Liver (tissue), 9 donors: Measurements from ENCODE around the gene FADS1. TPM values are rescaled to one million over a fixed set of nuclear protein-coding genes. Genes with fewer than 3 reads are reported as not detected.

ENCODE experiments used
- DNase-seq: peaks from one replicate; pipeline ENCODE4 v3.0.0-alpha.2; 2017; ENCODE audit warnings: low spot score
- H3K27ac ChIP-seq, 2 donors: one replicate each; pipeline ENCODE4 v1.7.0; 2013; ENCODE audit warnings: inconsistent platforms in 2 of 2, low read length in 2 of 2, control low read depth in 1 of 2, low read depth in 1 of 2, mild to moderate bottlenecking in 1 of 2
- H3K27me3 ChIP-seq, 4 donors: one replicate each; pipeline versions ENCODE4 v1.6.1 to v1.7.0; 2013; ENCODE audit warnings: low read length in 3 of 4, inconsistent platforms in 1 of 4, mild to moderate bottlenecking in 1 of 4, moderate library complexity in 1 of 4; ENCODE audit not compliant: control insufficient read depth in 4 of 4, insufficient read depth in 4 of 4
- H3K36me3 ChIP-seq, 4 donors: one replicate each; pipeline versions ENCODE4 v1.6.1 to v1.7.0; 2013; ENCODE audit warnings: low read length in 3 of 4, mild to moderate bottlenecking in 3 of 4, low read depth in 1 of 4, moderate library complexity in 1 of 4; ENCODE audit not compliant: control insufficient read depth in 4 of 4, insufficient read depth in 3 of 4
- H3K4me1 ChIP-seq, 4 donors: one replicate each; pipeline versions ENCODE4 v1.6.1 to v1.7.0; 2013; ENCODE audit warnings: low read length in 3 of 4, mild to moderate bottlenecking in 3 of 4, moderate library complexity in 1 of 4; ENCODE audit not compliant: control insufficient read depth in 4 of 4, insufficient read depth in 4 of 4
- H3K4me3 ChIP-seq, 3 donors: one replicate each; pipeline versions ENCODE4 v1.6.1 to v1.7.0; 2013; ENCODE audit warnings: low read length in 3 of 3, control low read depth in 1 of 3, low read depth in 1 of 3, mild to moderate bottlenecking in 1 of 3
- H3K9ac ChIP-seq, 2 donors: one replicate each; pipeline ENCODE4 v1.7.0; 2013; ENCODE audit warnings: low read length in 2 of 2, mild to moderate bottlenecking in 2 of 2, moderate library complexity in 2 of 2, control low read depth in 1 of 2, low read depth in 1 of 2
- H3K9me3 ChIP-seq, 4 donors: one replicate each; pipeline versions ENCODE4 v1.6.1 to v1.7.0; 2013; ENCODE audit warnings: low read length in 3 of 4; ENCODE audit not compliant: control insufficient read depth in 4 of 4
- ATF3 ChIP-seq: IDR thresholded peaks from 2 replicates; pipeline ENCODE4 v1.6.1; 2016; ENCODE audit warnings: antibody characterized with exemption
- CTCF ChIP-seq: fragments of 150-350 bp; IDR thresholded peaks from 2 replicates; pipeline ENCODE4 v1.5.1; 2017; ENCODE audit warnings: improper control_type of control experiment, low read depth, low read length; ENCODE audit not compliant: missing input control
- EGR1 ChIP-seq, 2 donors: IDR thresholded peaks; 2 replicates each; pipeline ENCODE4 v1.6.1; 2016 to 2018; ENCODE audit warnings: antibody characterized with exemption in 2 of 2, low read depth in 2 of 2
- FOXA2 ChIP-seq: IDR thresholded peaks from 2 replicates; pipeline ENCODE4 v1.6.1; 2016; ENCODE audit warnings: antibody characterized with exemption
- GABPA ChIP-seq, 2 donors: IDR thresholded peaks in 1 of 2; conservative IDR thresholded peaks in 1 of 2; 2 replicates each; pipeline ENCODE4 v1.6.1; 2016; ENCODE audit warnings: antibody characterized with exemption in 2 of 2, mild to moderate bottlenecking in 1 of 2, moderate library complexity in 1 of 2
- HNF4A ChIP-seq, 2 donors: conservative IDR thresholded peaks; 2 replicates each; pipeline ENCODE4 v1.6.1; 2016; ENCODE audit warnings: antibody characterized with exemption in 2 of 2, mild to moderate bottlenecking in 2 of 2
- HNF4G ChIP-seq: IDR thresholded peaks from 2 replicates; pipeline ENCODE4 v1.6.1; 2016; ENCODE audit warnings: antibody characterized with exemption
- JUND ChIP-seq, 2 donors: IDR thresholded peaks; 2 replicates each; pipeline ENCODE4 v1.6.1; 2016; ENCODE audit warnings: antibody characterized with exemption in 2 of 2
- MAX ChIP-seq: IDR thresholded peaks from 2 replicates; pipeline ENCODE4 v1.6.1; 2016; ENCODE audit warnings: antibody characterized with exemption
- NR2F2 ChIP-seq: IDR thresholded peaks from 2 replicates; pipeline ENCODE4 v1.6.1; 2016; ENCODE audit warnings: antibody characterized with exemption
- RAD21 ChIP-seq, 2 donors: IDR thresholded peaks; 2 replicates each; pipeline ENCODE4 v1.6.1; 2016; ENCODE audit warnings: antibody characterized with exemption in 2 of 2, mild to moderate bottlenecking in 2 of 2
- REST ChIP-seq: IDR thresholded peaks from 2 replicates; pipeline ENCODE4 v1.6.1; 2016; ENCODE audit warnings: antibody characterized with exemption, mild to moderate bottlenecking
- SP1 ChIP-seq: IDR thresholded peaks from 2 replicates; pipeline ENCODE4 v1.6.1; 2018; ENCODE audit warnings: antibody characterized with exemption, mild to moderate bottlenecking
- YY1 ChIP-seq: IDR thresholded peaks from 2 replicates; pipeline ENCODE4 v1.6.1; 2016; ENCODE audit warnings: antibody characterized with exemption, mild to moderate bottlenecking
- ZBTB33 ChIP-seq: IDR thresholded peaks from 2 replicates; pipeline ENCODE4 v1.6.1; 2016; ENCODE audit warnings: antibody characterized with exemption
- WGBS: extraction: QIAGEN DNeasy Blood & Tissue Kit; methylation state at CpG from one replicate; pipeline ENCODE4 v1.1.7; 2013; 5-methylcytosine and 5-hydroxymethylcytosine counted together
- polyA plus RNA-seq, 2 donors: library from polyadenylated mRNA; stranded (reverse) in 1 of 2; unstranded in 1 of 2; fragments of 200-250 nt in 1 of 2; fragments of >200 nt in 1 of 2; fragmentation: Nextera tagmentation in 1 of 2; extraction: Ambion mirVana in 1 of 2; gene quantifications; one replicate each; pipeline versions ENCODE4 v1.2.1 to v1.2.3, GENCODE V29; 2013 to 2015
- total RNA-seq, 2 donors: library from RNA; depleted of rRNA; stranded (reverse); fragments of >200 nt; gene quantifications; one replicate each; pipeline ENCODE4 v1.2.3, GENCODE V29; 2014
- donor health status: healthy.
- donor health status: healthy.
- donor health status: healthy.
- donor health status: healthy.
- donor health status: healthy.

Gene FADS1
- total and polyA plus RNA-seq, 4 donors = 16.8 to 137 (median 58.7) TPM

GRCh38 chr11:61846362-61847020 lies 29.7 kb upstream of the FADS1 start (continued):
- no peak for TF ChIP-seq GABPA (IDR thresholded peaks at IDR 0.05 in 1 of 2, conservative IDR thresholded peaks at IDR 0.05 in 1 of 2)
- no peak for TF ChIP-seq ATF3

GRCh38 chr11:61844909-61845565 lies 28.2 kb upstream of the FADS1 start:
- no peak for DNase-seq
- Histone ChIP-seq H3K9me3 (no peaks in the 10 kb centered on the region), H3K4me1 (peaks cover 0 to 14% (median 1%) of the 10 kb centered on the region in 4 donors), H3K27me3 (no peaks in the 10 kb centered on the region), H3K9ac (no peak overlapping the region), H3K4me3 (no peak overlapping the region), H3K27ac (no peak overlapping the region), H3K36me3 (peaks cover 7 to 43% (median 25%) of the 10 kb centered on the region in 4 donors)
- TF ChIP-seq SP1 (no peak), HNF4A (conservative IDR thresholded peaks at IDR 0.05) (no peak), ZBTB33 (no peak), NR2F2 (no peak), RAD21 (IDR thresholded peaks at IDR 0.05) (no peak), REST (no peak), EGR1 (IDR thresholded peaks at IDR 0.05; ENCODE audit: low read depth in 2 of 2) (no peak), MAX (no peak)
- WGBS = 90% methylated on average over 16 of the region's 16 CpGs

GRCh38 chr11:61842528-61842820 lies 25.7 kb upstream of the FADS1 start:
- Histone ChIP-seq H3K4me1 (peaks cover 0 to 14% (median 1%) of the 10 kb centered on the region in 4 donors), H3K9ac (no peak overlapping the region), H3K27ac (no peak overlapping the region), H3K27me3 (no peaks in the 10 kb centered on the region), H3K36me3 (peaks cover 3 to 27% (median 14%) of the 10 kb centered on the region in 4 donors), H3K9me3 (no peaks in the 10 kb centered on the region), H3K4me3 (no peak overlapping the region)
- WGBS = 94% methylated on average over 7 of the region's 7 CpGs
- no peak for DNase-seq
- TF ChIP-seq HNF4G (no peak), YY1 (no peak), EGR1 (IDR thresholded peaks at IDR 0.05; ENCODE audit: low read depth in 2 of 2) (no peak), MAX (no peak), SP1 (no peak), ZBTB33 (no peak), JUND (IDR thresholded peaks at IDR 0.05) (no peak), CTCF (no peak), FOXA2 (no peak)
